OCI-LY3 (cell line): Measurements from ENCODE around the gene PCNX2.
A peak's percentile ranks its signal among the peaks of the same experiment; 100 is the strongest.

Experiments used
- H2AFZ ChIP-seq: fragments of 200-600, 300-600 bp; shearing (Covaris generic); 2 replicates; pipeline ENCODE4 v1.6.0; 2014; ENCODE audit warnings: antibody characterized with exemption, low read depth, low read length
- H3K27ac ChIP-seq: fragments of 200-600, 300-600 bp; sonication (generic); 2 replicates; pipeline ENCODE4 v1.5.1; 2014; ENCODE audit warnings: mild to moderate bottlenecking, low read length, moderate library complexity, mixed read lengths
- H3K27me3 ChIP-seq: fragments of 200-600, 300-600 bp; sonication (generic); 2 replicates; pipeline ENCODE4 v1.6.1; 2014; ENCODE audit warnings: low read depth, low read length, mixed read lengths
- H3K36me3 ChIP-seq: fragments of 200-600, 300-600 bp; sonication (generic); replicated peaks from 2 replicates; pipeline ENCODE3; 2014; ENCODE audit warnings: low read depth, low read length, mixed read lengths
- H3K4me1 ChIP-seq: fragments of 300-600, 200-600 bp; sonication (generic); 2 replicates; pipeline ENCODE4 v1.6.1; 2014; ENCODE audit warnings: low read length, mixed read lengths
- H3K4me2 ChIP-seq: fragments of 200-600, 300-600 bp; sonication (generic); 2 replicates; pipeline ENCODE4 v1.6.1; 2014; ENCODE audit warnings: low read length, mixed read lengths
- H3K4me3 ChIP-seq: fragments of 300-600, 200-600 bp; sonication (generic); 2 replicates; pipeline ENCODE4 v1.5.1; 2014; ENCODE audit warnings: antibody characterized with exemption, mild to moderate bottlenecking, low read length, moderate library complexity
- H3K79me2 ChIP-seq: fragments of 300-600, 200-600 bp; shearing (Covaris generic); 2 replicates; pipeline ENCODE4 v1.6.1; 2014; ENCODE audit warnings: mild to moderate bottlenecking, low read length, mixed read lengths
- H3K9ac ChIP-seq: fragments of 300-600, 200-600 bp; shearing (Covaris generic); 2 replicates; pipeline ENCODE4 v1.6.0; 2014; ENCODE audit warnings: mild to moderate bottlenecking, low read length, moderate library complexity
- H3K9me3 ChIP-seq: fragments of 200-600, 300-600 bp; shearing (Covaris generic); 2 replicates; pipeline ENCODE4 v1.6.1; 2014; ENCODE audit warnings: low read length, mixed read lengths; ENCODE audit not compliant: insufficient read depth
- H4K20me1 ChIP-seq: fragments of 200-600, 300-600 bp; sonication (generic); 2 replicates; pipeline ENCODE4 v1.6.1; 2016; ENCODE audit warnings: low read length, mixed read lengths; ENCODE audit not compliant: insufficient read depth
- CTCF ChIP-seq: fragments of 200-600, 300-600 bp; sonication (generic); IDR thresholded peaks from 2 replicates; pipeline ENCODE4 v1.5.1; 2014; ENCODE audit warnings: antibody characterized with exemption, low read length, low read depth
- EZH2phosphoT487 ChIP-seq: fragments of 200-600 bp; shearing (Covaris generic); IDR thresholded peaks from 2 replicates; pipeline ENCODE4 v1.6.1; 2018; ENCODE audit warnings: antibody characterized with exemption, mixed run types, low read depth

PCNX2 gene, protein sequence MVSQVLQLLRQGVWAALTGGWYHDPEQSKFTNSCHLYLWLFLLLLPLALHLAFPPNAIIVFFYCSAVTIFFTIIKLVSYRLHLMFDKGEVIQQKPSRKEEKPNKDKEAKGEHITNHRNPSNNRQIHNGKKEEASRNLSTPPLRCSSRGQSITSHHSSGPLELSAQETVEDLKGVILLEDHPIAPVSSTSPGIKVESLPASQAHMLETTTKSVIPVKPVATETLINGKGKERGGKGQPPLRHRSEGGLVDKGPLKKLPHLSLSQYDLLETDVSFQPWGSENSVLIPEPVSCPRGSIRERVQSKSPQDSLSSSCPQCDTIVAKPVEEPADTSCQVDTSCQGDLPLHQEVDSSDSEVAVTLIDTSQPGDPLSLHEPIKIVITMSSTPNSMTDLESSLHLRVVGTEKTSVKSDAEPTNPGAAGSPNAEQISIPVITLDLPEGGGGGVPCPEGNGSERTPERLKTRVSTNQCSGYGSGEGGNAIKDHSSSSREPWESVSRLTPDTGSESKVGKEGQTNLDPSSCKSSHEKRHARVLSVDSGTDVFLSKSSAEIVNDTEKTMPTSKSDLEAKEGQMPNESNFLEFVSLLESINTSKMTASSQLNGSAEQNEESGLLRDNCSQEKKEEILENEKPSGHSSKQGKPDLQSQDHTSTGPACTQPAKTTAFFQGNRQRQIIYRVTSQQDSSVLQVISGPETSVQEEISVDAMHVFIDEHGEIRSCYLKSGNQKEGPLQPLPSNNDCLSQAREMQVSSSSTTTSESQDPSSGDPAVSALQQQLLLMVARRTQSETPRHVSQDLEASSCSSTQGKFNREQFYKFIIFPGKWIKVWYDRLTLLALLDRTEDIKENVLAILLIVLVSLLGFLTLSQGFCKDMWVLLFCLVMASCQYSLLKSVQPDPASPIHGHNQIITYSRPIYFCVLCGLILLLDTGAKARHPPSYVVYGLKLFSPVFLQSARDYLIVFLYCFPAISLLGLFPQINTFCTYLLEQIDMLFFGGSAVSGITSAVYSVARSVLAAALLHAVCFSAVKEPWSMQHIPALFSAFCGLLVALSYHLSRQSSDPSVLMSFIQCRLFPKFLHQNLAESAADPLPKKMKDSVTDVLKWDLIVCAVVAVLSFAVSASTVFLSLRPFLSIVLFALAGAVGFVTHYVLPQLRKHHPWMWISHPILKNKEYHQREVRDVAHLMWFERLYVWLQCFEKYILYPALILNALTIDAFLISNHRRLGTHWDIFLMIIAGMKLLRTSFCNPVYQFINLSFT (N-terminal part only)

GRCh38 chr1:233295237-233295974 is at the start of gene PCNX2:
PCNX2 (minus strand) TSS chr1:233295725; CDS start chr1:233295478, 247 bp downstream.
- Histone ChIP-seq H3K36me3 (no peaks in the 10 kb centered on the region), H3K4me2 (peak within 1 kb of the TSS; percentile 85), H3K9me3 (no peaks in the 10 kb centered on the region), H3K4me1 (peaks cover 21% of the 10 kb centered on the region), H3K27ac (no peak within 1 kb of the TSS), H4K20me1 (no peaks in the 10 kb centered on the region), H3K4me3 (peak within 1 kb of the TSS; percentile 85), H2AFZ (peak within 1 kb of the TSS; percentile 82), H3K9ac (peak within 1 kb of the TSS; percentile 56), H3K79me2 (peaks cover 18% of the 10 kb centered on the region), H3K27me3 (peaks cover 14% of the 10 kb centered on the region)
- TF ChIP-seq CTCF (no peak), EZH2phosphoT487 (no peak)

GRCh38 chr1:233343262-233343661 is 47.7 kb upstream of the PCNX2 start:
- H3K79me2 ChIP-seq: peaks cover 51% of the 10 kb centered on the region
- H3K27me3 ChIP-seq: no peaks in the 10 kb centered on the region
- peaks cover 36% of the 10 kb centered on the region for H4K20me1 ChIP-seq
- H3K27ac ChIP-seq: no peak overlapping the region
- peaks cover 15% of the 10 kb centered on the region for H3K36me3 ChIP-seq
- peaks cover 6% of the 10 kb centered on the region for H3K4me1 ChIP-seq
- H3K9ac ChIP-seq: no peak overlapping the region
- H3K4me3 ChIP-seq: no peak overlapping the region
- no peak overlapping the region for H2AFZ ChIP-seq
- H3K9me3 ChIP-seq: no peaks in the 10 kb centered on the region
- no peak overlapping the region for H3K4me2 ChIP-seq
- TF ChIP-seq CTCF (no peak), EZH2phosphoT487 (no peak)

- no peaks in the 10 kb centered on the region for H3K27me3 ChIP-seq
These were observed 46.6 kb upstream of the PCNX2 start for GRCh38 chr1:233342086-233342485.

More at GRCh38 chr1:233342086-233342485, 46.6 kb upstream of the PCNX2 start:
- TF ChIP-seq EZH2phosphoT487: no peak
- no peak for TF ChIP-seq CTCF
- Histone ChIP-seq H3K27ac (no peak overlapping the region), H3K4me3 (no peak overlapping the region), H2AFZ (no peak overlapping the region), H3K9me3 (no peaks in the 10 kb centered on the region), H3K79me2 (peaks cover 59% of the 10 kb centered on the region), H3K4me2 (no peak overlapping the region), H3K4me1 (peaks cover 6% of the 10 kb centered on the region), H4K20me1 (peaks cover 44% of the 10 kb centered on the region), H3K36me3 (peaks cover 11% of the 10 kb centered on the region), H3K9ac (no peak overlapping the region)
